Measurements from ENCODE around the gene SERPING1. TPM values are rescaled to one million over a fixed set of nuclear protein-coding genes. Genes with fewer than 3 reads are reported as not detected.

Gene SERPING1
- total RNA-seq, 1 donor from 2014 or later, result 0.93 TPM

DNA sequence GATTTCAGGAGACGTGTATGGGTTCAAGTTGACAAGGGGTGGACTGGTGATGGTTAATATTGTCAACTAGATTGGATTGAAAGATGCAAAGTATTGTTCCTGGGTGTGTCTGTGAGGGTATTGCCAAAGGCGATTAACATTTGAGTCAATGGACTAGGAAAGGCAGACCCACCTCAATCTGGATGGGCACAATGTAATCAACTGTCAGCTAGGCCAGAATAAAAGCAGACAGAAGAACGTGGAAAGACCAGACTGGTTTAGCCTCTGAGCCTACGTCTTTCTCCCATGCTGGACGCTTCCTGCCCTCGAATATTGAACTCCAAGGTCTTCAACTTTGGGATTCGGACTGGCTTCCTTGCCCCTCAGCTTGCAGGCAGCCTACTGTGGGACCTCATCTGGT lies 53.9 kb downstream of the SERPING1 start:
- intact Hi-C loops (cut with micrococcal nuclease), result loop anchor here (2.0 to 10.0 kb wide), 2 partner anchors 15 to 1903 kb away; no protein-coding TSS in a partner anchor

DNA sequence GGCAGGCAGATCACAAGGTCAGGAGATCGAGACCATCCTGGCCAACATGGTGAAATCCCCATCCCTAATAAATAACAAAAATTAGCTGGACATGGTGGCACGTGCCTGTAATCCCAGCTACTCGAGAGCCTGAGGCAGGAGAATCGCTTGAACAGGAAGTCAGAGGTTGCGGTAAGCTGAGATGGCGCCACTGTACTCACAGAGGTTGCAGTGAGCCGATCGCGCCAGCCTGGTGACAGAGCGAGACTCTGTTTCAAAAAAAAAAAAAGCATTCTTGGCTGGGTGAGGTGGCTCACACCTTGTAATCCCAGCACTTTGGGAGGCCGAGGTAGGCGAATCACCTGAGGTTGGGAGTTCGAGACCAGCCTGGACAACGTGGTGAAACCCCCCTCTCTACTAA lies 54.7 kb downstream of the SERPING1 start:
- intact Hi-C loops (cut with micrococcal nuclease), result loop anchor here (10.0 kb wide), 1 partner anchor 1903 kb away; no protein-coding TSS in a partner anchor

DNA sequence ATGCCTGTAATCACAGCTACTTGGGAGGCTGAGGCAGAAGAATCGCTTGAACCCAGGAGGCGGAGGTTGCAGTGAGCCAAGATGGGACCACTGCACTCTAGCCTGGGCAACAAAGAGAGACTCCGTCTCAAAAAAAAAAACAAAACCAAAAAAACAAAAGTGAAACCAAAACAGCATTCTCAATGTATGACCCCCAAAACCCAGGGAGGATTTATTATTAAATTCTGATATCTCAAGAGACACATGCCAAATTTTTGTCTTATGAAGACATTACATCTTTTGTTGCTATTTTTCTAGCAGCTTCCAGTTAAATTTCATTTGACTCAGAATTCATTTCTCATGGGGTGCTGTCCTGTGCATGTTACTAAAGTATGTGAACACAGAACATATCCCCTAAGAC lies 55.2 kb downstream of the SERPING1 start:
- intact Hi-C loops (cut with micrococcal nuclease), result loop anchor here (10.0 kb wide), 1 partner anchor 1902 kb away; no protein-coding TSS in a partner anchor

DNA sequence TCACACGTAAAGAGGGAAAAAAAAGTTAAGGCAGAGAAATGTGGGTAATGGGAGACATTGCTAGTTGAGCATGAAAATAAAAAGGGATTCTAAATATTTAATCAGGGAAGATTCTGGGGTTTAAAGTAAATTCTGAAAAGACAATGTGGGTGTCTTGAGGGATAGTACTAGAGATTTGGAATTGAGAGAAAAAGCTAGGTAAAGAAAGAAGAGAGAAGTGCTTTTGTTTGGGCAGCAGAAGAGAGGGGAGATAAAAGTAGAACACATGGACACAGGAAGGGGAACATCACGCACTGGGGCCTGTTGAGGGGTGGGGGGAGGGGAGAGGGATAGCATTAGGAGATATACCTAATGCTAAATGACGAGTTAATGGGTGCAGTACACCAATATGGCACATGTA lies 55.7 kb downstream of the SERPING1 start:
- intact Hi-C loops (cut with micrococcal nuclease), result loop anchor here (10.0 kb wide), 1 partner anchor 1902 kb away; no protein-coding TSS in a partner anchor

GRCh38 chr11:57656885-57657193 lies 59.4 kb downstream of the SERPING1 start:
- intact Hi-C loops (cut with micrococcal nuclease), result loop anchor here (1.0 to 10.0 kb wide), 13 partner anchors 8 to 1898 kb away; partner anchors contain the start of genes MED19, SELENOH, SSRP1 and TIMM10

- intact Hi-C loops (cut with micrococcal nuclease), result loop anchor here (1.0 to 10.0 kb wide), 13 partner anchors 8 to 1897 kb away; partner anchors contain the start of genes MED19, SELENOH, SSRP1 and TIMM10
Measured at GRCh38 chr11:57657194-57658022, 59.9 kb downstream of the SERPING1 start, which contains the start of gene CLP1. Gene CLP1 (plus strand): TSS chr11:57657762. CDS start chr11:57659477, 1,715 bp downstream.

DNA sequence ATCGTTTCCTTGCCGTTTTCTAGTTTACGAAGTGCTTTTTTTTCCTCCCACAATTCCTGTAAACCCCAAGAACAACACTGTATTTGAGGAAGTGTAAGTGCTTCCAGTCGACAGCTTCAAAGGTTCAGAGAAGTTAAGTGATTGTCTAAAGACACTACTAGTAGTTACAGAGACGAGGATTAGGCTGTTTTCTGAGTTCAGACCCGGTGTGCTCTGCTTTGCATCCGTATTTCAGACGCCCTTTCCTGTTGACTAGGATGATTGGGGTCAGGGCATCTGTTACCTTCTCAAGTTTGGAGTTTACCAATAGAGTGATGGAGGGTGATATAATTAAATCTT lies 60.5 kb downstream of the SERPING1 start:
- intact Hi-C loops (cut with micrococcal nuclease), result loop anchor here (10.0 kb wide), 1 partner anchor 1897 kb away; no protein-coding TSS in a partner anchor

DNA sequence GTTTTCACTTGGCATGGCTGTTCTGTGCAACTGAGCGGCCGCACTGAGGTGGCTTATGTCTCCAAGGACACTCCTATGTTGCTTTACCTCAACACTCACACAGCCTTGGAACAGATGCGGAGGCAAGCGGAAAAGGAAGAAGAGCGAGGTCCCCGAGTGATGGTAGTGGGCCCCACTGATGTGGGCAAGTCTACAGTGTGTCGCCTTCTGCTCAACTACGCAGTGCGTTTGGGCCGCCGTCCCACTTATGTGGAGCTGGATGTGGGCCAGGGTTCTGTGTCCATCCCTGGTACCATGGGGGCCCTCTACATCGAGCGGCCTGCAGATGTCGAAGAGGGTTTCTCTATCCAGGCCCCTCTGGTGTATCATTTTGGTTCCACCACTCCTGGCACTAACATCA lies 62.2 kb downstream of the SERPING1 start:
- intact Hi-C loops (cut with micrococcal nuclease), result loop anchor here (10.0 kb wide), 1 partner anchor 1895 kb away; no protein-coding TSS in a partner anchor

DNA sequence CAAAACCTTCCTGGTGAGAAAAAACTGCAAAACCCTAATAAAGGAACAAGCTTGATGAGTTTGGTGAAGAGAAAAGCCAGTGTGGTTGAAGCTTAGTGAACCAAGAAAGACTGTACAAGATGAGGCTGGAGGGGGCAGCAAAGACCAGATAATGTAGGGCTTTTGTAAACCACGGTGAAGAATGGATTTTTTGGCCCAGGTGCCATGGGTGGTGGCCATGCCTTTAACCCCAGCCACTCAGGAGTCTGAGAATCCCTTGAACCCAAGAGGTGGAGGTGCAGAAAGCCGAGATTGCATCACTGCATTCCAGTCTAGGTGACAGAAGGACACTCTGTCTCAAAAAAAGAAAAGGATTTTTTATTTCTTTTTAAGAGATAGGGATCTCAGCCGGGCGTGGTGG lies 65.4 kb downstream of the SERPING1 start:
- intact Hi-C loops (cut with micrococcal nuclease), result no loop called here

- intact Hi-C loops (cut with micrococcal nuclease), result no loop called here
Measured at GRCh38 chr11:57663975-57664374, 66.5 kb downstream of the SERPING1 start.

Other genes starting within 250 kb of the SERPING1 start
- gene PRG3, start 216.5 kb upstream of the SERPING1 start, total RNA-seq, result not detected in 2 replicates
- gene PRG2, start 207.0 kb upstream of the SERPING1 start, total RNA-seq, result not detected in 2 replicates
- 52.6 and 54.2 TPM in 2 replicates for gene SLC43A3, start 170.6 kb upstream of the SERPING1 start, total RNA-seq
- gene RTN4RL2, start 137.2 kb upstream of the SERPING1 start, total RNA-seq, result 0.12 and 0.34 TPM in 2 replicates
- 12.9 and 14.1 TPM in 2 replicates for gene SLC43A1, start 82.0 kb upstream of the SERPING1 start, total RNA-seq
- gene TIMM10, start 66.9 kb upstream of the SERPING1 start, total RNA-seq, result 54.1 and 60.8 TPM in 2 replicates
- not detected in 2 replicates for gene SMTNL1, start 60.1 kb upstream of the SERPING1 start, total RNA-seq
- gene UBE2L6, start 30.0 kb upstream of the SERPING1 start, total RNA-seq, result 270 and 272 TPM in 2 replicates
- gene YPEL4, start 52.2 kb downstream of the SERPING1 start, total RNA-seq, result 0.44 and 0.78 TPM in 2 replicates
- 19.5 and 19.9 TPM in 2 replicates for gene CLP1, start 60.1 kb downstream of the SERPING1 start, total RNA-seq
- 84.0 and 84.4 TPM in 2 replicates for gene ZDHHC5, start 70.4 kb downstream of the SERPING1 start, total RNA-seq
- 14.3 and 15.7 TPM in 2 replicates for gene MED19, start 114.5 kb downstream of the SERPING1 start, total RNA-seq
- gene TMX2, start 114.9 kb downstream of the SERPING1 start, total RNA-seq, result 76.5 and 79.2 TPM in 2 replicates
- 160 and 175 TPM in 2 replicates for gene SELENOH, start 143.8 kb downstream of the SERPING1 start, total RNA-seq
- gene BTBD18, start 154.1 kb downstream of the SERPING1 start, total RNA-seq, result not detected in 2 replicates
- gene CTNND1, start 164.1 kb downstream of the SERPING1 start, total RNA-seq, result 10.1 TPM in 2 replicates

Data from T-helper 1 cell treated with Interleukin-12 subunit alpha and Interleukin-12 subunit beta and Interleukin-4 antibody, amounts not matched to agents 30 ng/mL and 1 ng/mL, for 36 hours (primary cell).